ENCODE results near the gene TMEM232. TPM values are rescaled to one million over a fixed set of nuclear protein-coding genes. Genes with fewer than 3 reads are reported as not detected.

TMEM232 gene
- total and polyA plus RNA-seq, 2 experiments from 2014 or later = 1.3 to 1.9 TPM

DNA sequence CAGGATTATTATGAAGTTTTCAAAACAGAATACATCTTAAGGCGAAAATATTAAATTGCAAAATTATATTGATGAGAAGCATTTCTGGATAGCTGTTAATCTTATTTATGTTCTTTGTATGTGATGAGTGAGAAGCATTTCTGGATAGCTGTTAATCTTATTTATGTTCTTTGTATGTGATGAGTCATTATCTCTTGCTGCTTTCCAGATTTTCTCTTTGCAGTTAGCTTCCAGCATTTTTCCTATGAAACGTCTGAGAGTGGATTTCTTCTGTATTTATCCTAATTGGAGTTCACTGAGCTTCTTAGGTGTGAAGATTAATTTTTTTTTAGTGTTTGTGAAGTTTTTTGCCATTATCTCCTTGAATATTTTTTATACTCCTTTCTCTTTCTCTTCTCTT, 8.2 kb downstream of the TMEM232 start:
- Mint-ChIP-seq H3K4me1 (no peaks in the 10 kb centered on the region), H3K27ac (no peak overlapping the region), H3K27me3 (ENCODE audit: insufficient read depth, low read depth, poor library complexity) (no peaks in the 10 kb centered on the region), H3K36me3 (ENCODE audit: low read depth) (no peaks in the 10 kb centered on the region), H3K4me3 (no peak overlapping the region), H3K9me3 (no peaks in the 10 kb centered on the region)
- Histone ChIP-seq H3K79me2 (replicated peaks; ENCODE audit: insufficient read depth) (no peaks in the 10 kb centered on the region), H3K9me2 (ENCODE audit: insufficient read depth) (no peaks in the 10 kb centered on the region), H3K4me3 (no peak overlapping the region), H2AFZ (no peak overlapping the region), H4K20me1 (replicated peaks; ENCODE audit: insufficient read depth) (no peaks in the 10 kb centered on the region), H3F3A (replicated peaks; ENCODE audit: low read depth) (no peaks in the 10 kb centered on the region), H3K36me3 (ENCODE audit: insufficient read depth) (no peaks in the 10 kb centered on the region), H3K4me2 (no peak overlapping the region), H3K27ac (ENCODE audit: low read depth) (no peak overlapping the region), H3K4me1 (ENCODE audit: insufficient read depth) (no peaks in the 10 kb centered on the region), H3K27me3 (ENCODE audit: insufficient read depth) (no peaks in the 10 kb centered on the region)
- DNase-seq (ENCODE audit: low spot score) (no peak), ATAC-seq (no peak)
- TF ChIP-seq, protein P1, sequence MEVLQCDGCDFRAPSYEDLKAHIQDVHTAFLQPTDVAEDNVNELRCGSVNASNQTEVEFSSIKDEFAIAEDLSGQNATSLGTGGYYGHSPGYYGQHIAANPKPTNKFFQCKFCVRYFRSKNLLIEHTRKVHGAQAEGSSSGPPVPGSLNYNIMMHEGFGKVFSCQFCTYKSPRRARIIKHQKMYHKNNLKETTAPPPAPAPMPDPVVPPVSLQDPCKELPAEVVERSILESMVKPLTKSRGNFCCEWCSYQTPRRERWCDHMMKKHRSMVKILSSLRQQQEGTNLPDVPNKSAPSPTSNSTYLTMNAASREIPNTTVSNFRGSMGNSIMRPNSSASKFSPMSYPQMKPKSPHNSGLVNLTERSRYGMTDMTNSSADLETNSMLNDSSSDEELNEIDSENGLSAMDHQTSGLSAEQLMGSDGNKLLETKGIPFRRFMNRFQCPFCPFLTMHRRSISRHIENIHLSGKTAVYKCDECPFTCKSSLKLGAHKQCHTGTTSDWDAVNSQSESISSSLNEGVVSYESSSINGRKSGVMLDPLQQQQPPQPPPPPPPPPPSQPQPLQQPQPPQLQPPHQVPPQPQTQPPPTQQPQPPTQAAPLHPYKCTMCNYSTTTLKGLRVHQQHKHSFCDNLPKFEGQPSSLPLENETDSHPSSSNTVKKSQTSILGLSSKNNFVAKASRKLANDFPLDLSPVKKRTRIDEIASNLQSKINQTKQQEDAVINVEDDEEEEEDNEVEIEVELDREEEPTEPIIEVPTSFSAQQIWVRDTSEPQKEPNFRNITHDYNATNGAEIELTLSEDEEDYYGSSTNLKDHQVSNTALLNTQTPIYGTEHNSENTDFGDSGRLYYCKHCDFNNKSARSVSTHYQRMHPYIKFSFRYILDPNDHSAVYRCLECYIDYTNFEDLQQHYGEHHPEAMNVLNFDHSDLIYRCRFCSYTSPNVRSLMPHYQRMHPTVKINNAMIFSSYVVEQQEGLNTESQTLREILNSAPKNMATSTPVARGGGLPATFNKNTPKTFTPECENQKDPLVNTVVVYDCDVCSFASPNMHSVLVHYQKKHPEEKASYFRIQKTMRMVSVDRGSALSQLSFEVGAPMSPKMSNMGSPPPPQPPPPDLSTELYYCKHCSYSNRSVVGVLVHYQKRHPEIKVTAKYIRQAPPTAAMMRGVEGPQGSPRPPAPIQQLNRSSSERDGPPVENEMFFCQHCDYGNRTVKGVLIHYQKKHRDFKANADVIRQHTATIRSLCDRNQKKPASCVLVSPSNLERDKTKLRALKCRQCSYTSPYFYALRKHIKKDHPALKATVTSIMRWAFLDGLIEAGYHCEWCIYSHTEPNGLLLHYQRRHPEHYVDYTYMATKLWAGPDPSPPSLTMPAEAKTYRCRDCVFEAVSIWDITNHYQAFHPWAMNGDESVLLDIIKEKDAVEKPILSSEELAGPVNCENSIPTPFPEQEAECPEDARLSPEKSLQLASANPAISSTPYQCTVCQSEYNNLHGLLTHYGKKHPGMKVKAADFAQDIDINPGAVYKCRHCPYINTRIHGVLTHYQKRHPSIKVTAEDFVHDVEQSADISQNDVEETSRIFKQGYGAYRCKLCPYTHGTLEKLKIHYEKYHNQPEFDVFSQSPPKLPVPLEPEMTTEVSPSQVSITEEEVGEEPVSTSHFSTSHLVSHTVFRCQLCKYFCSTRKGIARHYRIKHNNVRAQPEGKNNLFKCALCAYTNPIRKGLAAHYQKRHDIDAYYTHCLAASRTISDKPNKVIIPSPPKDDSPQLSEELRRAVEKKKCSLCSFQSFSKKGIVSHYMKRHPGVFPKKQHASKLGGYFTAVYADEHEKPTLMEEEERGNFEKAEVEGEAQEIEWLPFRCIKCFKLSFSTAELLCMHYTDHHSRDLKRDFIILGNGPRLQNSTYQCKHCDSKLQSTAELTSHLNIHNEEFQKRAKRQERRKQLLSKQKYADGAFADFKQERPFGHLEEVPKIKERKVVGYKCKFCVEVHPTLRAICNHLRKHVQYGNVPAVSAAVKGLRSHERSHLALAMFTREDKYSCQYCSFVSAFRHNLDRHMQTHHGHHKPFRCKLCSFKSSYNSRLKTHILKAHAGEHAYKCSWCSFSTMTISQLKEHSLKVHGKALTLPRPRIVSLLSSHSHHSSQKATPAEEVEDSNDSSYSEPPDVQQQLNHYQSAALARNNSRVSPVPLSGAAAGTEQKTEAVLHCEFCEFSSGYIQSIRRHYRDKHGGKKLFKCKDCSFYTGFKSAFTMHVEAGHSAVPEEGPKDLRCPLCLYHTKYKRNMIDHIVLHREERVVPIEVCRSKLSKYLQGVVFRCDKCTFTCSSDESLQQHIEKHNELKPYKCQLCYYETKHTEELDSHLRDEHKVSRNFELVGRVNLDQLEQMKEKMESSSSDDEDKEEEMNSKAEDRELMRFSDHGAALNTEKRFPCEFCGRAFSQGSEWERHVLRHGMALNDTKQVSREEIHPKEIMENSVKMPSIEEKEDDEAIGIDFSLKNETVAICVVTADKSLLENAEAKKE (CRISPR knock-in tag; IDR thresholded peaks at IDR 0.05) = no peak
- no peak for TF ChIP-seq STAT1 (IDR thresholded peaks at IDR 0.05; ENCODE audit: unreplicated experiment)
- no peak for TF ChIP-seq EZH2 (IDR thresholded peaks at IDR 0.05; ENCODE audit: low read depth, unreplicated experiment)
- no peak for TF ChIP-seq ZNF114 (CRISPR knock-in tag; IDR thresholded peaks at IDR 0.05)
- no peak for TF ChIP-seq CREB1 (CRISPR knock-in tag; IDR thresholded peaks at IDR 0.05; ENCODE audit: low read depth)
- TF ChIP-seq REST (IDR thresholded peaks at IDR 0.05; ENCODE audit: unreplicated experiment) = no peak
- TF ChIP-seq ZNF331 (CRISPR knock-in tag; IDR thresholded peaks at IDR 0.05; ENCODE audit: low read depth) = no peak
- TF ChIP-seq CTCF (conservative IDR thresholded peaks at IDR 0.05; ENCODE audit: low read depth in 2 of 2) = no peak
- TF ChIP-seq, protein P2, sequence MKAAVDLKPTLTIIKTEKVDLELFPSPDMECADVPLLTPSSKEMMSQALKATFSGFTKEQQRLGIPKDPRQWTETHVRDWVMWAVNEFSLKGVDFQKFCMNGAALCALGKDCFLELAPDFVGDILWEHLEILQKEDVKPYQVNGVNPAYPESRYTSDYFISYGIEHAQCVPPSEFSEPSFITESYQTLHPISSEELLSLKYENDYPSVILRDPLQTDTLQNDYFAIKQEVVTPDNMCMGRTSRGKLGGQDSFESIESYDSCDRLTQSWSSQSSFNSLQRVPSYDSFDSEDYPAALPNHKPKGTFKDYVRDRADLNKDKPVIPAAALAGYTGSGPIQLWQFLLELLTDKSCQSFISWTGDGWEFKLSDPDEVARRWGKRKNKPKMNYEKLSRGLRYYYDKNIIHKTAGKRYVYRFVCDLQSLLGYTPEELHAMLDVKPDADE (IDR thresholded peaks at IDR 0.05) = no peak
- no peak for TF ChIP-seq JUNB (IDR thresholded peaks at IDR 0.05; ENCODE audit: unreplicated experiment)
- no peak for TF ChIP-seq NANOG (IDR thresholded peaks at IDR 0.05; ENCODE audit: borderline replicate concordance)
- no peak for TF ChIP-seq POLR2AphosphoS5 (IDR thresholded peaks at IDR 0.05; ENCODE audit: low read depth)
- TF ChIP-seq EZH2phosphoT487 (IDR thresholded peaks at IDR 0.05; ENCODE audit: unreplicated experiment) = no peak
